ENCODE measurements around the gene TRAK2.

DNA sequence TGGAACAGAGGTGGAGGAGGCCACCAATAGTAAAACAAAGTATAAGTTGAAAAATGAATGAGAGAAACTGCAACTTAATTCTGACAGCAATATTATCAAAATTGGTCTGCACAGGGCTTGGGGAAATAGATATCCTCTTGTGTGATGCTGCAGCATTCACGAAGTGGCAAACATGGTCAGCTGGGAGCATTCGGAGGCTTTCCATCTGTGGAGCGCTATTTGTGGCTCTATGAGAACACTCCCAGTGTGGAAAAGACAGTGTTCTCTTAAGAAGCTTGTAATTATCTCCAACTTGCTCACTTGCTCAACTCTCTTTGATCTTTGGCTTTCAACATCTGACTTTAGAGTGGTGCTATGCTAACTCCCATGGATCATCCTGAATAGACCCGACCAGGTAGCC lies 91.0 kb downstream of the TRAK2 start:
- TF ChIP-seq CTCF (IDR thresholded peaks at IDR 0.05 in 8 of 11, conservative IDR thresholded peaks at IDR 0.05 in 3 of 11) (no peak), POLR2A (IDR thresholded peaks at IDR 0.05) (no peak), POLR2AphosphoS5 (IDR thresholded peaks at IDR 0.05) (no peak)
